Measurements from ENCODE around the gene SORCS2.

DNA sequence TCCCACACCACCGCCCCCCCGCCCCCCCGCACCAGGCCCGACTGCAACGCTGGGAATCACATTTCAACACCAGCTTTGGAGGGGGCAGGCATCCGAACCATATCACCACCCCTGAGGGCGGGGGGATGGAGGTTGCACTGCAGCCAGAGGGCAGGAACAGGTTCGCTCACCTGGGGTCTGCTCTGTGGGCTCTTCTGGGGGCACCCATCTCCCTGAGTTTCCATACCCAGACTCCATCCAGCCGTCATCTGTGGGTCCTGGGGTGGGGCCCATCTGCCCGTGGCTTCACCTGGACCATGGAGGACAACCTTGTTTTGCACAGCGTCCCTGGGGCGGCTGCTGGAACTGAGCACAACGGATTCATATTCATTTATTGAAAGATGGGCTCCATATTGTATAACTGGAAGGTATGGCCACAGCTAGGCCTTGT, 235.5 kb downstream of the SORCS2 start:
- TF ChIP-seq, protein P1, sequence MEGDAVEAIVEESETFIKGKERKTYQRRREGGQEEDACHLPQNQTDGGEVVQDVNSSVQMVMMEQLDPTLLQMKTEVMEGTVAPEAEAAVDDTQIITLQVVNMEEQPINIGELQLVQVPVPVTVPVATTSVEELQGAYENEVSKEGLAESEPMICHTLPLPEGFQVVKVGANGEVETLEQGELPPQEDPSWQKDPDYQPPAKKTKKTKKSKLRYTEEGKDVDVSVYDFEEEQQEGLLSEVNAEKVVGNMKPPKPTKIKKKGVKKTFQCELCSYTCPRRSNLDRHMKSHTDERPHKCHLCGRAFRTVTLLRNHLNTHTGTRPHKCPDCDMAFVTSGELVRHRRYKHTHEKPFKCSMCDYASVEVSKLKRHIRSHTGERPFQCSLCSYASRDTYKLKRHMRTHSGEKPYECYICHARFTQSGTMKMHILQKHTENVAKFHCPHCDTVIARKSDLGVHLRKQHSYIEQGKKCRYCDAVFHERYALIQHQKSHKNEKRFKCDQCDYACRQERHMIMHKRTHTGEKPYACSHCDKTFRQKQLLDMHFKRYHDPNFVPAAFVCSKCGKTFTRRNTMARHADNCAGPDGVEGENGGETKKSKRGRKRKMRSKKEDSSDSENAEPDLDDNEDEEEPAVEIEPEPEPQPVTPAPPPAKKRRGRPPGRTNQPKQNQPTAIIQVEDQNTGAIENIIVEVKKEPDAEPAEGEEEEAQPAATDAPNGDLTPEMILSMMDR (IDR thresholded peaks at IDR 0.05): no peak
- no peak for TF ChIP-seq EZH2 (IDR thresholded peaks at IDR 0.05)
- no peak for TF ChIP-seq EZH2phosphoT487 (IDR thresholded peaks at IDR 0.05)

All from neural progenitor cell (in vitro differentiated cells).